Activated CD8-positive, alpha-beta memory T cell treated with anti-CD3 and anti-CD28 coated beads, Interleukin-2, amount 50 U/mL, for 24 hours (primary cell): ENCODE measurements around the gene CAMK4.
A peak's percentile ranks its signal among the peaks of the same experiment; 100 is the strongest.
"Not testable (repeated sequence)": the region's sequence is repeated elsewhere in the genome, so short reads cannot be mapped to it uniquely, and the experiment has no call there.

Experiments
- DNase-seq: peaks from one replicate; pipeline ENCODE4 v3.0.0-alpha.2; 2020; ENCODE audit errors: extremely low read depth

CAMK4 gene

GRCh38 chr5:111256128-111256527, 31.9 kb downstream of the CAMK4 start:
- no peak for DNase-seq

GRCh38 chr5:111257610-111258009, 33.4 kb downstream of the CAMK4 start:
- DNase-seq = not testable (repeated sequence)

GRCh38 chr5:111259636-111260035, 35.5 kb downstream of the CAMK4 start:
- no peak for DNase-seq

GRCh38 chr5:111261610-111262009, 37.4 kb downstream of the CAMK4 start:
- DNase-seq = no peak

- no peak for DNase-seq
These were observed 38.0 kb downstream of the CAMK4 start for GRCh38 chr5:111262153-111262552.

- DNase-seq = no peak
These were observed 38.6 kb downstream of the CAMK4 start for GRCh38 chr5:111262815-111263214.

GRCh38 chr5:111266491-111266890, 42.3 kb downstream of the CAMK4 start:
- DNase-seq = no peak

GRCh38 chr5:111268300-111268699, 44.1 kb downstream of the CAMK4 start:
- no peak for DNase-seq

GRCh38 chr5:111271885-111272284, 47.7 kb downstream of the CAMK4 start:
- DNase-seq = no peak

GRCh38 chr5:111277061-111277460, 52.9 kb downstream of the CAMK4 start:
- no peak for DNase-seq

GRCh38 chr5:111278858-111279504, 54.8 kb downstream of the CAMK4 start:
- DNase-seq = peak; percentile 67

GRCh38 chr5:111280282-111280951, 56.2 kb downstream of the CAMK4 start:
- no peak for DNase-seq

GRCh38 chr5:111282798-111283197, 58.6 kb downstream of the CAMK4 start:
- no peak for DNase-seq

- DNase-seq = no peak
These were observed 60.6 kb downstream of the CAMK4 start for GRCh38 chr5:111284825-111285224.

- DNase-seq = no peak
These were observed 70.4 kb downstream of the CAMK4 start for GRCh38 chr5:111294551-111294950.

- DNase-seq = no peak
These were observed 71.5 kb downstream of the CAMK4 start for GRCh38 chr5:111295649-111296048.

GRCh38 chr5:111296570-111296969, 72.4 kb downstream of the CAMK4 start:
- no peak for DNase-seq

GRCh38 chr5:111299067-111299481, 74.9 kb downstream of the CAMK4 start:
- DNase-seq = no peak

- DNase-seq = no peak
These were observed 75.7 kb downstream of the CAMK4 start for GRCh38 chr5:111299831-111300432.

GRCh38 chr5:111301264-111301663, 77.1 kb downstream of the CAMK4 start:
- no peak for DNase-seq

- DNase-seq = not testable (repeated sequence)
These were observed 77.9 kb downstream of the CAMK4 start for GRCh38 chr5:111302043-111302442.

- no peak for DNase-seq
These were observed 84.8 kb downstream of the CAMK4 start for GRCh38 chr5:111308951-111309350.

GRCh38 chr5:111309384-111309783, 85.2 kb downstream of the CAMK4 start:
- DNase-seq = no peak
